Glomerular visceral epithelial cell (primary cell): ENCODE data around the gene TIMP4.

Experiments
- DNase-seq: peaks from one replicate; pipeline ENCODE4 v3.0.0-alpha.2; 2016; ENCODE audit errors: extremely low spot score

The TIMP4 gene

DNA sequence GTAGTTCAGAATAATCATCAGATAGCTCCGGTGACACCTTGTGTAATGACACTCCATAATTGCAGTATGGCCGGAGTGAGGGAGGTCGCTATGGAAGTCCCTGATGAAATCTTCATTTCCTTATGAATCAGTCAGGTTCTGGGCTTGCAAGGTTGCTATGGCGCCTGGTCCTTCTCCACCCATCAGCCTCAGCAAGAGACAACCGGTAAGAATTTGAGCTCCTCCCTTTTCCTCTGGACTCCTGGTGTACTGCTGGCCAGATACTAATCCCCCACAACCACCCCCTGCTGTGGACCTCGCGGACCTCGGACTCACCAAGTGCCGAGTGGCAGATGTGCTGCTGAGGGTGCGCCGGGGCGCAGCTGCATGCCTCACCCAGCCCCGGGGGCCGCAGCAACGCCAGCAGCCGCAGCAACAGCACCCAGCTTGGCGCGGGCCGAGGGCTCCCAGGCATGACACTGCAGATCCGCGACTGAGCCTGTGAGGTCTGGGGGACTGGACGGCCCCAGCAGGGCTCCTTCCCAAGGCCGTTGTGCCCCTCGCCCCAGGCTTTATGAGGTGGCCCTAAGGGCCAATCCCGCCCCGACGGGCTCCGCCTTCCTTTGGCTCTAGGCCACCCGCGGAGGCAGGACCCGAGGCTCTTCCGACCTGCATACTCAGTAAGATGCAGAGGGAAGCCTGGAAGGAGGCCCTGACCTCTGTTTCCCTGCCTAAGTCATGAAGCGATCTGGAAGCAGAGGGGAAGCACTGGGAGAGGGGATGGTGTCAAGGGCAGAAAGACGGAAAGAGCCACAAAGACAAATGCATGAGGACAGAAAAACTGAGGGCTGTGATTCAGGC lies at the start of gene TIMP4:
TSS of gene TIMP4 (minus strand) at position 526 of the 840 bp plus-strand sequence. CDS start at position 454, 72 bp downstream.
- no peak for DNase-seq

GRCh38 chr3:12205171-12205570 lies 46.5 kb upstream of the TIMP4 start:
- DNase-seq: no peak

GRCh38 chr3:12201813-12202212 lies 43.1 kb upstream of the TIMP4 start:
- no peak for DNase-seq

DNA sequence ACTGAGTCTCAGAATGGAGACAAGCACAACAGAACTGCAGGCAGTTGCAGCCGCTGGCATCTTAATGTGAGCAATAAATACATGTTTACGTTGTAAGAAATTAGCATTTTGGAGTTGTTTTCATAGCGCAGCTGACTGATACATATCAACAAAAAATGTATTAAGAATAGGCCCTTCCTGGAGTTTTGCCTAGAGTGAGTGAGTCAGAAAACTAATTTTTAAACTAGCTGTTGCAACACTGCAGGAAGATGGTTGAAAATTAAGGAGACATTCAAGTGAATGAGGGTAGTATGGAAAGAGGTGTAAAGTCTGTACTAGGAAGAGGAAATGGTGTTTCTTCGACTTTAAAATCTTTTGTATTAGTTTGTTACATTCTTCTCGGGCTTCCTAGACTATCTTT lies 39.6 kb upstream of the TIMP4 start:
- DNase-seq: peak; percentile 32

DNA sequence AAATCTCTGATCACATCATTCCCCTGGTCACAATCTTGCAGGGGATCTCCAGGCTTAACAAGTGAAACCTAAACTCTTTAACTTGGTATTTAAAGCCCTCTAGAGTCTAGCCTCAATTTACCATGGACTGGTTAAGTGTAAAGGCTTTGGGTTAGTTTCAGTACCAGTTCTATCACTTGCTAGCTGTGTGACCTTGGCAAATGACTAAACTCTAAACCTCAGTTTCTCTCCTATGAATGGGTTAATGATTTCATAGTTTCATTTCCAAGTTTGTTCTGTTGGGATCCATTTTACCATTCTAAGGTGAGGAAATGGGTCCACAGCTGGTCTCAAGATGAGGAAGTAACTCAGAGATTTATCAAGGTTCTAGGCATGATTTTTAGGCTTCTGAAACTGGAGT lies 38.8 kb upstream of the TIMP4 start:
- no peak for DNase-seq

- no peak for DNase-seq
These were observed 38.0 kb upstream of the TIMP4 start for GRCh38 chr3:12196684-12197083.

DNA sequence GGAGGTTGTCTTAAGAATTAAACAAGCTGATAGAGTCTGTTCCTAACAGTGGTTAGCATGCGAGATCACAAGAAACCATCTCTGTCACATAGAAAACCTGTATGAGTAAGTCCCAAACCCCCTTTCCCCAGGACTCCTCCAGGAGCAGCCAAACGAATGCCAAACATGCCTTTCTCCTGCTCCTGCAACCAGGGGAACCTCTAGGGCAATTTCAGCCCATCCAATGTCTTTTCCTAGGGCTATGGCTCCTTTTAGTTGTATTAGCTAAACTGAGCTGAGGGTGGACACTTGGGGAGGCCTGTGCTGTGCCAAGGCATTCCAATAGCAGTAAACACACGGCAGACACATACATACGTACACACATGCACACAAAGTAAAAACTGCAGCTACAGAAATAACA lies 36.5 kb upstream of the TIMP4 start:
- DNase-seq: no peak

- DNase-seq: peak; percentile 61
These were observed 36.0 kb upstream of the TIMP4 start for GRCh38 chr3:12194669-12195161.

DNA sequence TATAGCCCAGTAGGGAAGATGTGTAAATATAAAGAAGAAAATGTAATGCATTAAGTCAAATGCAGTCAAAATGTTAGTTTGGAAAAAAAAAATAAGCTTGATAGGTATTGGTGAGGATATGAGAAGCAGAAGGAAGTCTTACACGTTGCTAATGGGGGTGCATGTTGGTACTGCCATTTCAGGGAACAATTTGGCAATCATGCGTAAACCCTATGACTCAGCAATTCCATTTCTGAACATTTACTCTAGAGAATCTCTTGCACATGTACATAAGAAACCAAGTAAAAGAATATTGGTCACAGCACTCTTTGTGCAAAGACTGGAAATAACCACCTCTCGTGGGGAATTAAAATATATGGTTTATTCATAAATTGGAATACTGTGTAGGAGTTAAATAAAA lies 35.5 kb upstream of the TIMP4 start:
- peak; percentile 80 for DNase-seq

GRCh38 chr3:12193485-12194165 lies 34.9 kb upstream of the TIMP4 start:
- peak; percentile 91 for DNase-seq

DNA sequence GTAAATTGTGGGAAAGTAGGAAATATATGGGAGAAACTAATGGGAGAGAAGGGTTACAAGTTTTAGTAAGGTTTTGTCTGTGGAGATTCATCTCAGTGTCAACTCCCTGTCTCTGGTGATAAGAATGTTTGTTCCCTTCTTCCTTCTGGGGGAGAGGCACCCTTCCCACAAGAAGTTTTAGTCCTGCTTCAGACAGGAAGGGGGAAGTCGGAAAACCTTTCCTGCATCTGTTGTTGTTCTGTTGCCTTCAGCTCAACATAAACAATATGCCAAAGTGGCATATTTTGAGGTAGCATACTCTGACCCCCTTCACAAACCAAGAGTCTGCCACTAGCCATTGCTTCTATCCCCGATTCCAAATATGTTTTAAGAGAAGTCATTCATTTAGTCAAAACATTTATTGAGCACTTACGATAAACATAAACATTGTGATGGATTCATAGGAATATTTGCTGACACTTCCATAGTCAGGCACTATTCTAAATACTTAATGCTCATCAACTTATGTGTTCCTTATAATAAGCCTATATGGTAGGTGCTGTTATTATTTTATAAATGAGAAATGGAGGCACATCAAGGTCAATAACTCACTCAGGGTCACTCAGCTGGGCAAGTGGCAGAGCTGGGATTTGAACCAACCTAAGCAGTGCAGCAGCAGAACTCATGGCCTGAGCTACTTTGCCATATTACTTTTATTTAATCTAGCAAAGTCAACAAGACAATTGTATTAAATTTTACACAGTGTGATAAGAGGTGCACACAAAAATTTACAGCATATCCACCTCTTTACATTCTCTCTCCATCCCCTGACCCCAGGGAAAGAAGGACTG lies 34.2 kb upstream of the TIMP4 start:
- DNase-seq: no peak

DNA sequence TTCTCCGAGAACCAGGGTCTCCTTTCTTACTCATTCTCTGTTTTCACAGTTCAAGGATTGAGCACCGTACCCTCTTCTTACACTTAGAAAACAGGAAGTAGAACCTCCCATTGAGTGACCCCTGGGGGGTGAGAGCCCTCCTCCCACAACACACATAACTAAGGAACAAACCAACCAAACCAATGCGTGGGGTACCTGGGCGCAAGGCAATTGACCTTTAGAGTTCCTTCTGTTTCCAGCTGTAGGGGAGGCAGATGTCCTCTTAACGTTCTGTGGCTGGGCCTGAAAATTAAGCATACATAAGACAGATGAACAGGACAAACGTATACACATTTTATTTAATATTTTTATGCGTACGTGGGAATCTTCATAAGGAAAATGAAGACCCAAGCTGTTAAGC lies 33.5 kb upstream of the TIMP4 start:
- DNase-seq: no peak

DNA sequence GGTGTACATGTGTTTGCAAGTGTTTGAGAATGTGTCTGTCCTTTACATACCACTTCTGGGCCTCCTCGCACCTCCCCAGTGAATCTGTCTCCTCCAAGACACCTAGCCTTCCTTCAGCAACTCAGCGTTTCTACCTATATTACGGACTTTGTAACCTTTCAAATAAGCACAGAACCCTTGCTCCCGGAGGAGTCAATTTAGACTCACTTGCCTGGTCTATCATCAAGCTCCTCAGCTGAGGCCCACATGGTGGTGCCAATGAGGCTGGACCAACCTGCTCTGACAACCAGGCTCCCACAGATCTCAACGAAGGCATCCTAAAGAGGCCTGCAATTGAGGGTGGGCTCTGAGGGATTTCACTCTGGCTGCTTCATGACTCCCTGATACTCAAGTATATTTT lies 32.8 kb upstream of the TIMP4 start:
- no peak for DNase-seq

GRCh38 chr3:12190832-12191231 lies 32.1 kb upstream of the TIMP4 start:
- no peak for DNase-seq

DNA sequence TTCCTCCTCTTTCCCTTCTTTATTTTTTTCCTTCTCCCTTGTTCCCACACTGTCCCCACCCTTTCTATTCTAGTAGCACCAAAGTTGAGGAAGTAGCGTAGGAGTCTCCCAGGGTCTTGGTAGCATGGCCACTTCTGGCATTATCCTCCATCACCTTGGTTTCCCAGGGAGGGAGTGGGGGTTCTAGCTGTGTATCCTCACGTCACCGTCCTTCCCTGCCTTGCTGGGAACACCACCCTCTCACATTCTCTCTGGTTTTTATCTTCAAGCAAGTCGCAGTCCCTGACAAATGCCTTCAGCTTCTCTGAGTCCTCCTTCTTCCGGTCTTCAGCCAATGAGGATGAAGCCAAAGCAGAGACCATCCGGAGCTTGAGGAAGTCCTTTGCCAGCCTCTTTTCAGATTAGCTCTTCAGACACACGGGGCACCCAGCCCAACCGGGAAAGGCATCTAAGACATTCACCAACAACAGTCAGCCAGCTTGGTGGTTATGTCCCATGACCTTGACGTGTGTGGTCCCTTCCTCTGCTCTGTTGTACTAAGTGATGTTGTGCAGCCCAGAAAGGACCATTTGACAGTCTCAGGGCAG lies 31.6 kb upstream of the TIMP4 start:
- no peak for DNase-seq

DNA sequence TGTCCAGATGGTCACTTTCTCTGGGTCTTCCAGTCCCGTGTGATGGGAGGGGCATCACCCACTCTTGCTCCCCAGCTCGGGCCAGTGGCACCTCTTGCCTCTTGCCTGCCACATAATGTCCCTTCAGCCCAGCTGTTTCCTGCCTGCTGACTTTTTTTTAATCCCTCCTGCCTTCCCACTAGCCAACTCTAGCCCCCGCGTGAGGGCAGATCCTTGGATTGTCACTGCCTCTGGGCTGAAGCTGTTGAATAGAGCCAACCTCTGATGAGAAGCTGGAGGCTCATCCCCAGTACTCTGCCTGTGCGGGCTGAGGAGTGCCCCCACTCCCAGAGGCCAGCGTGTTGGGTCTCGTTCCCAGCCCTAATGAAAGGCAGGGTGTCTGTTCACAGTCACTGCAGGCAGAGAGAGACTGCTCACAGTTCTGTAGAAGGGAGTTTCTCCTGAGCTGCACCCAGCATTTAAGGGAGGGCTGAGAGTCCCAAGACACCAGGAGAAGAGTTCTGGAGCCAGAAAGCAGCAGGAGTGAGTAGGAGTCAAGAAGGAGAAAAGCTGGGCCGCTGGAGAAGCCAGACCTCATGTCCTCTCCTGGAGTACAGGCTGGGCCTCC lies 30.1 kb upstream of the TIMP4 start:
- no peak for DNase-seq

- no peak for DNase-seq
These were observed 29.6 kb upstream of the TIMP4 start for GRCh38 chr3:12188328-12188648.

DNA sequence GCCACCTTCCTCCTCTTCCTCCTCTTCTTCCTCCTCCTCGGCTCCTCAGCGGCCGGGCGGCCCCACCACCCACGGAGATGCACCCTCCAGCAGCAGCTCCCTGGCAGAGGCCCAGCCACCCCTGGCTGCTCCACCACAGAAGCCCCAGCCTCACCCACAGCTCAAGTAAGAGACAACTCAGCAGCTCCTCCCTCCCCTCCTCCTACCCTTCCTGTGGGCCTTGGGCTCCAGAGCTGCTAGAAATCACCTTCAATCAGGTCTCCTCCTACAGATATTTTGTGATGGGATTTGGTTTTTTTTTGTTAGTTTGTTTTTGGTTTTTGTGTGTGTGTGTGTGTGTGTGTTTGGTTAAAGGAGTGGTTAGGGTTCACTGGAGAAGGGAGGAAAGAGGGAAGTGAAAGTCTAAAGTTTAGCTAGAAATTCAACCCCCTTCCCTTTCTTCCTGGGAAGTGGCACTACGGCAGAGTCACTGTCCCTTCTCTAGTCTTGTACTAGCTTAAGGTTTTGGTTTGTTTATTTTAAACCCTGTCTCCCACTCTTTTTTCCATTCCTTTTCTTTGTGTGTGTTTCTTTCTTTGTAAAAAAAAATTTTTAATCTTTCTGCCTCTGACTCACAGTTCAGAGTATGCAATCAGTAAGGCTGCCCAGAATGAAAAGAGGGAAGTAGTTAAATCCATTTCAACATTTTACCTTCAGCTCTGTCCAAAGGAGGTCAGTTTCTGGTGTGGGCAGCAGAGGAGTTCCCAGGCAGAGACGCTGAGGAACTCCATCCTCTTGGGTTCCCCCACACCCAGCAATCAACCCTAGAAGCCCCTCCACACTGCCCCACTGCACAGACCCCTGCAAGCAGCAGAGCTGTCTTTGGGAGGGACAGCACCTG lies 29.0 kb upstream of the TIMP4 start:
- DNase-seq: peak; percentile 65

DNA sequence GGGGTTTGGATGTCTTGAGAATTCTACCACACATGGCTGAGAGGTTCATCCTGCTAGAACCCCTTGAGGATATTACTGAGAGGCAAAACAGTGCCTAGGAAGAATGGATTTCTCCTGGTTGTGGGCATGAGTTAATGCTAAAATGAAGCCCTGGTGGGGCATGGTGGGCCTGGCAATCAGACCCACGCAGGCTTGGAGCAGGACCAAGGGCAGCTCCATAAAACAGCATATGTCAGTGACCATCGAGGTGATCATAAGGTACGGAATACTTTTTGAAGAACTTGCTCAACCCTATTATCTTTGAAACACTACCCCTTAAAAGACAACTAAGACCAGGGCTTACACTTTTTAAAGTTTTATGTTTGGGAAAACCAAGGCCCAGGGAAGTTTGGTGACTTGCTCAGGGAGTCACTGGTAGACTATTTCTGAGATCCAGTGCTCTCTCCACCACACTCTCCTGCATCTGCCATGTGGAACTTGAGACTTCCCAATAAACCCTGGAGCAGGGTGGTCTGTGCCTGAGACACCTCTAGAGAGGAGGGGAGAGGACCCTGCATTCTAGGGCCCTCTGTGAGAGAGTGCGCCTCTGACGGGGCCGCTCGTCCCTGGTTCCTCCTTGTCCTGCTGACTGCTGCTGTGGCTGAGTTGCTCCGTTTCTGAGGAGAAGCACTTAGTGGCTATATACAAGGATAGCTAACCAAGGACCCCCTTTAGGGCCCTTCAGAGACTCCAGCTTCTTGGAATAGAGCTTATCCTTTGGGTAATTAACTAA lies 28.0 kb upstream of the TIMP4 start:
- DNase-seq: no peak

DNA sequence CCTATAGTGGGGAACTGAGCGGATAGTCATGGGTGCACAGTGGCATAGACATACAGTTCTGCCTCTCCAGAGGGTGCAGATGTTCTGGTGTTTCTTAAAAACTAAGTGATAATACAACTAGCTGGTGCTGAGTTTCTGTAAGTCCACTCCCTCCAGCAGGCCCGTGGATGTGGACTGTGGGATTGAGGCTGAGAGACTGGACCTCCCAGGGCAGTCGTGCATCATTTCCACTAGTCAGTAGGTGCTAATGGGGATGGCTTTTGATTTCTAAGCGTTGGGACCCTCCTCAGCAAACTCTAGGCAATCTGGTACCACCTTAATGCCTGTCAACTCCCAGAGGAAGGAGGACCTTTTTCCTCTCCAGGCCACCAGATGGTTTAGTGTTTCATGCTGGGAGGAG lies 27.3 kb upstream of the TIMP4 start:
- no peak for DNase-seq
